Activated CD4-positive, alpha-beta T cell treated with anti-CD3 and anti-CD28 coated beads, Interleukin-10, Interleukin-2, amounts not matched to agents 100 ng/mL and 50 ng/mL, durations not matched to agents 16 hours and 8 hours (primary cell): ENCODE data around the gene GALNT9.

Experiments
- DNase-seq: peaks from one replicate; pipeline ENCODE4 v3.0.0-alpha.2; 2020

The GALNT9 gene

DNA sequence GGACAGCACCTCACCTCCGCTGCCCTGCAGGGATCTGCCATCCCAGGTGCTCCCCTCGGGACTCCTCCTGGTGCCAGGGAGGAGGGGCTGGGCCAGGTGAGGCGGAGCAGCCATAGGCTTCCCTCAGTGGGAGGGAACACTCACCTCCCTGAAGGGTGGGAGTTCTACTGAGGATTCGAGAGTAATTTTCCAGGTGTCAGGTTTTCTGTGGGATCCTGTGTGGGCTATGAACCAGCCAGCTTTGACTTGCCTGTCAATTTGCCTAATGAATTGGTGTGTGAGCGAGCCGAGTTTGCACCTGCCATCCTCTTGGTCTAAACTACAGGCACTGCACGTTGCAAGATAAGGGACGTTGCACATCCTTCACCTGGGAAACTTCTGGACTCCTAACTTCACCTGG is 134.8 kb downstream of the GALNT9 start:
- no peak for DNase-seq

DNA sequence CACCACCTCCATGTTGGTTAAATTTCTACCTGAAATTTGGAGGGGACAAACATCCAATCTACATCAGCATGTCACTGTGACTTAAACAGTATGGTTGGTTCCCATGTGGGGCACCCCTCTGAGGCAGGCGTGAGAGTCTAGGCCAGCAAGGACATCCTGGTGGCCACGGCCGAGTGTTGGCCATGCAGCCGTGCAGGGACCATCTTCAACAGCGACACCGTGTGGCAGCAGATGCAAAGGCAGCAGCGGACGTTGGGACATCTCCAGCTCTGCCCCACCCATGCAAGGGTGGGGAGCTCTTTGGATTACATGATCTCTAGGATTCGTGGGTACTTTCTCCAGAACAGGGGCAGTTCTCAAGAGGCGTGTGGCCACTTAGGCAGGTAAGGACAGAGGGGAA is 135.3 kb downstream of the GALNT9 start:
- no peak for DNase-seq

DNA sequence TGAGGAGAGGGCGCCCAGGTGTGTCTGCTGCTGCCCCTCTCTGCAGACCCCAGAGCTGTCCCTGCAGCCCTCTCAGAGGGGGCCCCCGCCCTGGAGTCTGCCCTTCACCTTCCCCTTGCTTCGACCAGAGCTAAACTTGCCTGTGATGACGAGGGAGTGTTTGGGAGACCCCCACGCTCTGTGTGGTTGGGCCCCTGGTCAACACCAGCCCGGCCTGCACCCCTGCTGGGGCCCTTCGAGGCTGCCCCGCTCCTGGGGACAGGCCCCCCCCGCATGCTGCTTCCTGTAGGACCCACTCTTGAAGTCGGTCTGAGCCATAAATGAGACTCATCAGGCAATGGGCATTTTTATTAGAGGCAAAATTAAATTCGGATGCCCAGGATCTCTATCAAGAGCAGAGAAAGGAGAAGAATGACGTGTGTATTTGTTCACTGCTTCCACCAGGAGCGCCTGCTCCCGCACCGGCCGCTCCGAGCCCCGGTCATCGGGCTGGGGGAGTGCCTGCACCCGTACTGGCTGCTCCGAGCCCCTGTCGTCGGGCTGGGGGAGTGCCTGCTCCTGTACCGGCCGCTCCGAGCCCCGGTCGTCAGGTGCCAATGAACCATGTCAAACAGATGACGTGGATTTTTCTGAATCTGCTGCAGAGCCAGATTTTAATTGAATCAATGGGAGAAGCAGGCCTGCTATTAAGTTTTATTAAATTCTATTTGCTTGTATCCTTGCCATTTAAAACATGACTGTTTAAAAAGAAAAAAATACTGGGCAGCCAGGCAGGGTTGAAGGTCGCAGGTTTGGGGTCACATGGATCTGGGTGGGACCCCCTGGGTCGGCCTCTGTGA is 137.5 kb downstream of the GALNT9 start:
- no peak for DNase-seq

DNA sequence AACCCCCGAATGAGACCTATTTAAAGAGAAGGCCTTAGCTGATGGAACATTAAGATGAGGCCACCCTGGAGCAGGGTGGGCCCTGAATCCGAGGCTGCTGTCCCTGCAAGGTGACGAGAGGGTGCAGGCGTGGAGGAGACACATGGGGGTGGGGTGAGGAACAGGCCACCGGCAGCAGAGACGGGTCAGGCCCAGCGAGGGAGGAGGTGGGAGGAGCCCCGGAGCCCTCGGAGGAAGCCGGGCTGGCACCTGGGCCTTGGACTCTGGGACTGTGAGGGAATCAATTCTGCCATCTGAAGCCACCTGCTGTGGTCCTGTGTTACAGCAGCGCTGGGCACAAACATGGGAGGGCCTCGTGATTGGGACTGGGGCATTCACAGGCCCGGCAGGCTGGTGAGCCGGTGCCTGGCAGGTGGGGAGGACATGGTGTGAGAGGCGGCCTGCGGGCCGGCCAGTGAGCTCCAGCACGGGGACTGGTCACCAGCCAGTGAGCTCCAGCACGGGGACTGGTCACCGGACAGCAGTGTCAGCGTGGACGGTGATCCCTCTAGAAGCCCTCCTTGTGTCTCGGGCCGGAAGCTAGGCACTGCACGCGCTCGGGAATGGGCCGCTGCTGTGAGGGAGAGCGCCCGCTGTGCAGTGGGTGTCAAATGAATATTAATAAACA is 138.4 kb downstream of the GALNT9 start:
- DNase-seq, result no peak

DNA sequence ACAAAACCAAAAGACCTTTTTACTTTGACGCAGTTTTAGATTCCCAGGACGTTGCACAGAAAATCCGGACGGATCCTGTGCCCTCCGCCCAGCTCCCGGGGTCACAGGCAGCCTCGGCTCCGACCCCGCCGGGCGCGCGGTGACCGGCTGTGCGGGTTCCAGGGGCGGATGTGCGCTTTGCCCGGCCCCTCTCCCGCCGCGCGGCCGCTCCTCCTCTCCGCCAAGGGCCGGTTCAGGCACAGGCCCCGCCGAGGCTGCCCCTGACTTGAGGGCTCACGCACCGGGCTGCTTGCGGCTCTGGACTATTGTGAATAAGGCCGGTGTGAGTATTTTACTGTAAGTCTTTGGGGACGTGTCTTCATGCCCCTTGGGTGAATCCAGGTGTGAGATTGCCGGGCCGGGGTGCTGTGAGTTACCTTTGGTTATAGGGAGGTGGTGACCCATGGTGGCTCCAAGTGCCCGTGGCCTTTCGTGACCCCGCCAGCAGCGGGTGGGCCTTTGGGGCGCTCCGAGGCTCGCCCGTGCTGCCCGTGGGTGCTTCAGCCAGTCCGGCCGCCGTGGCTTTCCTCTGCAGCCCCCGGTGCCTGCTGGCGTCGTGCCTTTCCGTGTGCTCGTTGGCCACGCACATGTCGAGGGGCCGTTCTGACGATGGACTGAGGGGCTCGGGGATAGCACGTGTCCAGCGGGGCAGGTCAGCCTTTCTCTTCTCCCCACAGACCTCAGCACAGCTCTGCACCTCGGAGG is 139.2 kb downstream of the GALNT9 start:
- peak; percentile 18 for DNase-seq

DNA sequence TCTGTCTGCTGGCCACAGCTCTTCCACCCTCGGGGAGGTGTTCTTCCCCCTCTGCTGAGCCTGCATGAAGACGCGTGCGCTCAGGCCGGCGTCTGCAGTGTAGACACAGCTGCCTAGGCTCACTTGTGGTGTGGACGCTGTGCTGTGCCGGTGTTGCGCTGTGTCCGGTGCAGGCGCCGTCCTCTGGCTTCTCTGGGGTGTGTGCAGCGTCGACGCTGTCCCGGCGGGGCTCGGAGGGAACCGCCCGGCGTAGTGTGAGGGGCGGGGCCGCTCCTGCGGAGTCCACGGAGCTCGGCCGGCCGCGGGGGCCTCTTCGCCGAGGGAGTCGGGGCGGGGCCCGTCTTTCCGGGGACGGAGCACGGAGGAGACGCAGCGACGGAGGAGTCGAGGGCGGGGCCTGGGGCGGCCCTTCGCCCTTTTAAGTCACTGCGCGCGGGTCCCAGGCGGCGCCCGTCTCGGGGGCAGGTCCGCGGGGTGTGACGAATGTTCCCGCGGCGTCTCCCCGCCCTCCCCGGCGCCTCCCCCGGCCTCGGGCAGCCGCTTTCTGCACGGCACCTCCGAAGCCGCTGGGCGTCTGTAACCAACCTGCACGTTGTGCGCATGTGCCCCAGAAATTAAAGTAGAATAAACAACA is 139.9 kb downstream of the GALNT9 start:
- DNase-seq, result peak; percentile 96

DNA sequence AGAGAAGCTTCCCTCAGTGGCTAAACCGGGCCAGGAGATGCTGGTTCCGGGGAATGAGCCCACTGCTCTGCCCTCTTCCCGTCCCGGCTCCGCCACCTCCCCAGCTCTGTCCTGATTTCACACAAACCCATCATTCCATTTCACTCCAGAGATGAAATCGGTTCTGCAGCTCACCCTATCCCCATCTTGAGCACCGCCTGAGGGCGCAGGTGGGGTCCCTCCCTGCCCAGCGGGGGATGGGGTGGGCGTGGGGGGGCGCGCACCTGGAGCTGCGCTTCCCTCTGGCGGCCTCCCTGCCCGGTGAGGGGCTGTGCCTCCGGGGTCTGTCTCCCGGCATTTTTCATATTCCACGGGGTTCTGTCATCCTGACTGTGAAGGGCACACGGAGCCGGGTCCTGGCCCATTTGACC is 140.5 kb downstream of the GALNT9 start:
- DNase-seq, result no peak

DNA sequence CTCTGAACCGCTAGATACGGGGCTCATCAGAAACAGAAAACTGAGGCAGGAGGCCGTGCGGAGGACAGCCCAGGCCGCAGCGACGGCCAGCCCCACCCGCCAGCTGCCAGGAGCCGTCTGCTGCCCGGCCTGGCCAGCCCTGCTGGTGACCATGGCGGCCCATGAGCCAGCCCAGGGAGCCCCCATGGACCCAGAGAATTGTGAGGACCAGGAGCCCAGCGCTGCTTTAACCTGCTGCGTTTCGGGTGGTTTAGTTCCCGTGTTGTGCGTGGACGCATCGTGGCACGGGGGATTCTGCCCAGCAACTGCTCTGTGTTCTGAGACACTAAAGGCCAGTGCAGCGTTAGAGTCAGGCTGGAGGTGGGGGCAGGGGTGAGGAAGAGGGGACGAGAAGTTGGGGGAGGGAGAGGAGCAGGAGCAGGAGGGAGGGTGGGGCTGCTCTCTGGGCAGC is 140.9 kb downstream of the GALNT9 start:
- DNase-seq, result no peak

DNA sequence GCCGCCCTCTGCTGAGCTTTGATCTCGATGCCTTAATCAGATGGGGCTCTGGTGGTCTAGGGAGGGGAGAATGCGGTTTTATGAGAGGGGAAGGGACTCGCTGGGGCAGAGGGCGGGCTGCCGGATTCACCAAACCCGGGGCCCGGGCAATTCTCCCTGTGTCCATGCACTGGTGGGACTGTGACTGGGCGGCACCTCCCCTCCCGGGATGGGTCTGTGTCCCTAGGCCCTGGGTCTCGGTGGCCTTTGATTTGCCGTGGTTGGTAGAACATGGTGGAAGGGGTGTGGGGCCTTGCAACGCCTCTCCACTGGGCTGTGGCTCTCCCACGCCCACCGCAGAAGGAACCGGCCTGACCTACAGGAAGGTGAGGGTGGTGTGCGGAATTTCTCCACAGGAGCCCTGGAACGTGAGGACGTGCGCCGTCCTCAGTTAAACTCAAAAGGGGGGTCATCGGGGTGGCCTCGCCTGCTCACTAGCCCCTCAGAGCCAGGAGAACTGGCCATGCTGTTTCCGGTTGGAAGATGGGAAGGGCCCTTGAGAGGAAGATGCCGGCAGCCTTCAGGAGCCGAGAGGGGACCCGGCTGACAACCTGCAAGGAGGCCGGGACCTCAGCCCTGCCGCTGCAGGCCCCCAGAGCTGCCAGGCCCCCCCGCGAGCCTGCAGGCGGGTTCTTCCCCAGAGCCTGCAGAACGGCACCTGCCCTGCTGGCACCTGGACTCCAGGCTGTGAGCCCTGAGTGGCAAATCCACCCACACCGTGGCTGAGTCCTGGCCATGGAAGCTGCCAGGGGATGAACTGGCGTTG is 141.5 kb downstream of the GALNT9 start:
- DNase-seq, result no peak

DNA sequence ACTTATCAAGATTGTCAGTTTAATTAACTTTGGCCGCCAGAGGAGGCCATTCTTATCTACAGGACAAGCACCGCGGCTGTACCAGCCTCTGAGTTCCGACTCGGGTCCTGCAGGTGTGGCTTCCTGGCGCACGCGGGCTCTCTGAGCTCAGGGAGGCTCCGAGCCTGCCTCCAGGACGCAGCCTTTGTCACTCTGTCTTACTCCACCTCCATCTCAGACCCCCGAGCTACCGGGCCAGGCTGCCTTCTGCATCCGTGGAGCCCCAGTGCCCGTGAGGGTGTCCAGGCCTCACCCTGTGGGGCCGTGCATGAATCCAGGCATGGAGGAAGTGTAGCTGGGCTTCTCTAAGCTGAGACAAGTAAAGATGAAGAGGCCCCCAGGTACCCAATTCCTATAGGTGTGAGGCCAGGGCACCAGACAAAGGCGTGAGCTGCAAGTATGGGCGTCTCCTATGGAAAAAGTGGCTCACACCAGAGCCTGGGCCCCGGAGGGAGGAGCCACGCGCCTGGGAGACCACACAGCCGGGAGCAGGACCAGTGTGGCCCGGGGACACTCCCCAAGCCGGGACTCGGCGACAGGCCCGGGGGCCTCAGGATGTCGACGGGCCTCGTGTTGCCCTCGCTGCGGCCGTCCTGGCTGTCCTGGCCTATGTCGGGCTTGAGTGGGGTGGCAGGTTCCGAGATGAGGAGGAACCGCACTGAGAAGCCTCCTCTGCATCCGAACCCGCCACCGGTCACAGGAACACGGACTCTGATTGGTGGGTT is 142.3 kb downstream of the GALNT9 start:
- no peak for DNase-seq

DNA sequence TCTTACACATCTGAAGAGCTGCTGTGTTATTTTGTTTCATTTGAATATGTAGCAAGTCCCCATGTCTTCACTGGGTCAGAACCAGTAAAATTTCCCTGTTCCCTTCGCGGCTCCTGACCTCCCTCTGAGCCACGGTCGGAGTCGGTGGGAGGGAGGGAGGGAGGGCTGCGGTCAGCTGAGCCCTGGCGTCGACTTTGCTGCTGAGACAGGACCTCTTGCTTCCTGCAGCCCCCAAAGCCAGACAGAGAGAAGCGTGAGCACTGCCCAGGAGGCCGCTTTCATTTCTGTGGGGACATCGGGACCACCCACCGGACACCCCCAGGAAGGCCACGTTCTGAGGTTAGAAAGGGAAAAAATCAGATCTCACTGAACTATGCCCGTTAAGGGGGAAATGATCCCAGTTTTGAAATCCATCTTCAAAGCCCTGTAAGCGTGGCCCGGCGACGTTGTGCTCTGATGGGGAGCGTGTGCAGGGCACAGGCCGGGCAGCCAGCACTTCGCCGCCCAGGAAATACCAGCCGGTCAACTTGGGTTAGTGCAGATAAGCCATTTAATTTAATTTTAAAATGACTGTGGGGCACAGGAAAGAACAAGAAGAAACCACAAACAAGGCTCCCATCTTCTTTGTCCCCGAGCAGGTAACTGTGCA is 143.1 kb downstream of the GALNT9 start:
- DNase-seq, result no peak

DNA sequence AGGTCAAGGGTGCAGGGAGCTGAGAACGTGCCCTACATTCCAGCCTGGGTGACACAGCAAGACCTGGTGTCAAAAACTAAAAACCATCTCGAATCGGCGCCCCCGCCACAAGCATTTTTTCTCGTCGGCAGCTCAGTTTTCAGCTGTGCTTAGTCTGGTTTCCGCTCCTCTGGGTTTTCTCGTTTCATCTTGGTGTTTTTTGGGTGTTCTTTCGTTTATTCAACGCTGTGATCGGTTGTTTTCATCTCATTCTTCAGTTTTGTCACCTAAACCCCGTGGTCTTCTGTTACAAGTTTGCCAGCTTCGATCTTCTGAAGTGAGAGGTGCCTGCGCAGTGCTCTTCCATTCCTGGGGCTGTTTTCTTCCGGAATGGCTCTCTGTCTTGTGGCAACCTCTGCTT is 143.7 kb downstream of the GALNT9 start:
- DNase-seq, result no peak

DNA sequence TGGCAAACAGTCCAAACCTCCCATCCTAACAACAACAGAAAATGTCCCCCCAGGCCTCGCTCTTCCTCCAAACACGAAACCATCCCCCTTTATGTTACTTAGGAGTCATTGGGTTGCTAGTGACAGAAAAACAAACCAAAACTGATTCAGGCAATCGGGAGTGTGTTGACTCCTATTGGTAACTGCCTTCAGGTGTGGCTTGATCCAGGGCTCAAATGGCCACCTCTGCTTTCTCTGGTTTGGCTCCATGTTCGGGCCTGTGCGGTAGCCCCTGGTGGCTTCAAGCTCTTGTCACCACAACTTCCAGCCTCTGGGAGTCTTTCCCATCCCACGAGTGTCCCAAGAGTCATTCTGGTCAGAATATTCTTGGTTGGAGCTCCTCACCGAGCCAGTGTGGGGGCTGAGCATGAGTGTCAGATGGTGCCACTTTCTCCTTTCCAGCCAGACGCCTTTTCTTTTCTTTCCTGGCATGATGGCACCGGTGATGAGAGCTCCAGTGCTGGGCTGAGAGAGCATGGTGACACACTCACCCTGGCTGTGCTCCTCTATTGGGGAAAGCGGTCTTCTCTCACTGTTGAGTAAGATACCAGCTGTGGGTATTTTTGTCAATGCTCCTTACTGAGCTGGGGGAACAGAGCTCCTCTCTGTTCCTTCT is 146.6 kb downstream of the GALNT9 start:
- DNase-seq, result no peak

DNA sequence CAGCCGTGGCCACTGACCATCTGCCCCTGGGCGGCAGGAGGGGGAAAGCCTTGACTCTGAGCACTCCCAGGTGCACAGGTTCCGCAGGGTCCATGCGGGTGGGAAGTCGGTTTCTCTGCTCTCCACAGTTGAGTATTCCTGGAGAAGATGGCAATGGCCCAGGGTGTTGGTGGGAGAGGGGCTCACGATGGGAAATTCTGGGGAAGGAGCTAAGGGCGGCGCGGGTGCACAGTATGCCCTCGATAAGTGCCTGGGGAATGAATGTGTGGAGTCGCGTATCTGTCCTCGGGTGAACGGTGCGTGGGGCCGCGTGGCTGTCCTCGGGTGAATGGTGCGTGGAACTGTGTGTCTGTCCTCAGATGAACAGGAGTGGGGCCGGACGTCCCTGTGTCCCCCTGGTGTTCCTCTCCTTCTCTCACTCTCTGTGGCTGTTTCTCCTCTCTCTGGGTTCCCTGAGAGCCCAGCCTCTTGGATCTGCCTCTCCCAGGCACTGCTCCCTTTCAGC is 147.1 kb downstream of the GALNT9 start:
- no peak for DNase-seq

DNA sequence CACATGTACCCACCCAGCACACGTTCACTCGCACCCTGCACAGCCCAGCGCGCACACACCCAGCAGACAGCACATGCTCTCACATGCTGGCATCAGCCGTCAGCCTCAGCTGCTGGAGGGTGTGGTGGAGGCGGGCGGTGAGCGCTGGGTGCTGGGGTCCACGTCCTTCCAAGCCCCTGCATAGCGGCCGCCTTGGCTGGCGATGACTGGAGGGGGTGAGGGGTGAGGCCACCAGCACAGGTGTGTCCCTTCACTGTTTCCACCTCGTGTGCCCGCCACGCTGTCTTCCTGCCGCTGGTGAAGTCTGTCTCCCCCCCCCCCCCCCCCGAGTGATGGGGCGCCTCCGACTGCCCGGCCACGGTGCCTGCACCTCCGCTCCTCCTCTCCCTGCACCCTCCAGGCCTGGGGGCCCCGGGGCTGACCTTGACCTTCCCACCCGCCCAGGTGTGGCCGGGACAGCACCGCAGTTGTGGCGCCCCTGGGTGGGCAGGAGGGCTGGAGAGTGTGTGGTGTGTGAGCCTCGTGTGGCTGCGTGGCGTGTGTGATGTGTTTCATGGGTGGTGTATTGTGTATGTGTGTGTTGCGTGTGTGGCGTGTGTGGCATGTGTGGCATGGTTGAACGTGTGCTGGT is 147.7 kb downstream of the GALNT9 start:
- no peak for DNase-seq

DNA sequence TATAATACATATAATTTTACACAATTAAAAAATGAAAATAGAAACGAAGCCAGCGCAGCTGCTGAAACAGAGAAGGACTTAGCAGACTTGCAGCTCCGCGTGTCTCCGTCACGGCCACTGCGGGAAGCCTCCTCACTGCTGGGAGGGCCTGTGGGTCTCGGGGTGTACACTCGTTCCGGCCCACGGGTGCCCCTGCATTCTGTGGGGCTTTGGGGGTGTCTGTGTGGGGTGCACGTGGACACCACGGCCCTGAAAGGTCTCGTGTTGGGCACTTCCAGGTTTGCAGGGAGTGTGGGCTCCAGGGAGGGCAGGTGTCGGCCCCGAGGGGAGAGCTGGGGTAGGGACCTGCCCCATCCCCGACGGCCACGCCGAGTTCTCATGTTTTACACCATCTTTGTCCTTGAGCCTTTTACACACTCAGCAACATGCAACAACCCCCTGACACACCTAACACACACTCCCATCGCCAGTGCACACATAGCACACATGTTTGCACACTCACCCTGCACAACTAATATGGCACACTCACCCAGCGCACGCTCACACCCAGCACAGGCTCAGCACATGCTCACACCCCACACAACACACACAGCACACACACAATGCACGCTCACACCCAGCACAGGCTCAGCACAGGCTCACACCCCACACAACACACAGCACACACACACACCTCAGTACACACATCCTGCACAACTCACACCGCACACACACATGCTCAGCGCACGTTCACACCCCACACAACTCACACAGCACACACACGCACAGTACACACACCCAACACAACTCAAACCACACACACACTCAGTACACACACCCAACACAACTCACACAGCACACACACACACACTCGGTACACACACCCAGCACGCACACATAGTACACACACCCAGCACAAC is 148.5 kb downstream of the GALNT9 start:
- DNase-seq, result no peak

DNA sequence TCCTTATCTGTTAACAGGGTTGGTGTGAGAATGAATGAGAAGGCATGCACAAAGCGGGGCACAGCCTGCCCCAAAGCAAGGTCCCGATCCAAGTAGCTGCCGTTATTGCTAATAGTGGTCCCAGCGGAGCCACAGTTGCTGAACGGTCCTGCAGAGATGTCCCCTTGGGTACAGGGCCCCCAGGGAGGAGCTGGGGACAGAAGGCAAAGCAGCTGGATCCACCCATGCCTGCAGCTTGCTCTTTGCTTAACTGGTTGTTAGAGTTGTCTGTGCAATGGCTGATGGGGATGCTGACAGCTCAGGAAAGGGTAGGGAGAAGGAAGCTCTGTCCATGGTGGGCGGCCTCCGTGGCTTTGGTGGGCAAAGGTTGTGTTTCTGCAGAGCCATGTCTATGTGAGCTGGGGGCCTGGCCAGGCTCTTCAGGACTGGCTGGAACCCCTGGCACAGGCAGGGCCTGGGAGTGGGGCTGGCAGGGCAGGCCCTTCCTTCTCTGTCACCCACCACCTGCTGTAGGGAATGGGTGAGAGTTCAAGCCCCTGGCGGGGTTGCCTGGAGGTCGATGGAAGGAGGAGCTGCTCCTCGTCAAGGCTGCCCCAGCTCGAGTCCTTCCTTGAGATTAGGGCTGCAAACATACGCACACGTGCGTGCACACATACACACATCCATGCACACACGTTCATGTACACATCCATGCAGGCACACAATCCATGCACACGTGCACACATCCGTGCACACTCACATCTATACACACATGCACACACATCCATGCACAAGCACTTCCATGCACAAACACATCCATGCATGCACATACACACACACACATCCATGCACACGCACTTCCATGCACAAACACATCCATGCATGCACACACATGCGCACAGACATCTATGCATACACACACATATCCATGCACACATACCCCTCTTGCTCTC is 149.7 kb downstream of the GALNT9 start:
- DNase-seq, result no peak
